Forelimb muscle (tissue), 1 donor: ENCODE data around the gene CRYBG1. TPM values are rescaled to one million over a fixed set of nuclear protein-coding genes. Genes with fewer than 3 reads are reported as not detected.

Experiments used
- DNase-seq: peaks from one replicate; pipeline ENCODE4 v3.0.0-alpha.2; 2013; ENCODE audit warnings: low read depth
- polyA plus RNA-seq: library from polyadenylated mRNA; unstranded; fragments of 120-200 nt; gene quantifications from one replicate; pipeline ENCODE4 v1.2.1, GENCODE V29; 2013; ENCODE audit not compliant: insufficient read length

CRYBG1 gene
- polyA plus RNA-seq, 1 donor: 2.0 TPM

- no peak for DNase-seq
Observed at GRCh38 chr6:106419900-106420613, 59.5 kb downstream of the CRYBG1 start.

GRCh38 chr6:106421496-106421895, 61.0 kb downstream of the CRYBG1 start:
- DNase-seq: no peak

GRCh38 chr6:106422534-106422933, 62.0 kb downstream of the CRYBG1 start:
- no peak for DNase-seq

GRCh38 chr6:106425382-106425781, 64.9 kb downstream of the CRYBG1 start:
- DNase-seq: no peak

GRCh38 chr6:106426250-106426970, 65.9 kb downstream of the CRYBG1 start:
- no peak for DNase-seq

- DNase-seq: no peak
Observed at GRCh38 chr6:106430466-106430865, 69.9 kb downstream of the CRYBG1 start.

GRCh38 chr6:106431405-106431804, 70.9 kb downstream of the CRYBG1 start:
- no peak for DNase-seq

GRCh38 chr6:106431972-106432371, 71.5 kb downstream of the CRYBG1 start:
- no peak for DNase-seq

- DNase-seq: no peak
Observed at GRCh38 chr6:106434530-106434929, 74.0 kb downstream of the CRYBG1 start.

- no peak for DNase-seq
Observed at GRCh38 chr6:106439459-106439858, 78.9 kb downstream of the CRYBG1 start.

- no peak for DNase-seq
Observed at GRCh38 chr6:106440546-106440945, 80.0 kb downstream of the CRYBG1 start.

GRCh38 chr6:106442395-106442794, 81.9 kb downstream of the CRYBG1 start:
- DNase-seq: no peak

- peak; percentile 34 for DNase-seq
Observed at GRCh38 chr6:106444777-106445507, 84.4 kb downstream of the CRYBG1 start.

GRCh38 chr6:106445508-106445878, 85.0 kb downstream of the CRYBG1 start:
- DNase-seq: no peak

GRCh38 chr6:106446287-106446885, 85.9 kb downstream of the CRYBG1 start:
- DNase-seq: no peak

- no peak for DNase-seq
Observed at GRCh38 chr6:106446983-106447382, 86.5 kb downstream of the CRYBG1 start.

GRCh38 chr6:106448000-106448426, 87.5 kb downstream of the CRYBG1 start:
- DNase-seq: no peak

GRCh38 chr6:106450653-106451052, 90.1 kb downstream of the CRYBG1 start:
- DNase-seq: no peak

- DNase-seq: no peak
Observed at GRCh38 chr6:106451439-106451838, 90.9 kb downstream of the CRYBG1 start.

GRCh38 chr6:106452628-106453027, 92.1 kb downstream of the CRYBG1 start:
- DNase-seq: no peak

GRCh38 chr6:106453756-106454367, 93.3 kb downstream of the CRYBG1 start:
- DNase-seq: no peak

GRCh38 chr6:106456756-106457155, 96.2 kb downstream of the CRYBG1 start:
- DNase-seq: no peak
